OCI-LY3 (cell line): ENCODE measurements around the gene CLDN9.

Experiments
- H2AFZ ChIP-seq: fragments of 200-600, 300-600 bp; shearing (Covaris generic); 2 replicates; pipeline ENCODE4 v1.6.0; 2014; ENCODE audit warnings: antibody characterized with exemption, low read depth, low read length
- H3K27ac ChIP-seq: fragments of 200-600, 300-600 bp; sonication (generic); 2 replicates; pipeline ENCODE4 v1.5.1; 2014; ENCODE audit warnings: mild to moderate bottlenecking, low read length, moderate library complexity, mixed read lengths
- H3K27me3 ChIP-seq: fragments of 200-600, 300-600 bp; sonication (generic); 2 replicates; pipeline ENCODE4 v1.6.1; 2014; ENCODE audit warnings: low read depth, low read length, mixed read lengths
- H3K36me3 ChIP-seq: fragments of 200-600, 300-600 bp; sonication (generic); replicated peaks from 2 replicates; pipeline ENCODE3; 2014; ENCODE audit warnings: low read depth, low read length, mixed read lengths
- H3K4me1 ChIP-seq: fragments of 300-600, 200-600 bp; sonication (generic); 2 replicates; pipeline ENCODE4 v1.6.1; 2014; ENCODE audit warnings: low read length, mixed read lengths
- H3K4me2 ChIP-seq: fragments of 200-600, 300-600 bp; sonication (generic); 2 replicates; pipeline ENCODE4 v1.6.1; 2014; ENCODE audit warnings: low read length, mixed read lengths
- H3K4me3 ChIP-seq: fragments of 300-600, 200-600 bp; sonication (generic); 2 replicates; pipeline ENCODE4 v1.5.1; 2014; ENCODE audit warnings: antibody characterized with exemption, mild to moderate bottlenecking, low read length, moderate library complexity
- H3K79me2 ChIP-seq: fragments of 300-600, 200-600 bp; shearing (Covaris generic); 2 replicates; pipeline ENCODE4 v1.6.1; 2014; ENCODE audit warnings: mild to moderate bottlenecking, low read length, mixed read lengths
- H3K9ac ChIP-seq: fragments of 300-600, 200-600 bp; shearing (Covaris generic); 2 replicates; pipeline ENCODE4 v1.6.0; 2014; ENCODE audit warnings: mild to moderate bottlenecking, low read length, moderate library complexity
- H3K9me3 ChIP-seq: fragments of 200-600, 300-600 bp; shearing (Covaris generic); 2 replicates; pipeline ENCODE4 v1.6.1; 2014; ENCODE audit warnings: low read length, mixed read lengths; ENCODE audit not compliant: insufficient read depth
- H4K20me1 ChIP-seq: fragments of 200-600, 300-600 bp; sonication (generic); 2 replicates; pipeline ENCODE4 v1.6.1; 2016; ENCODE audit warnings: low read length, mixed read lengths; ENCODE audit not compliant: insufficient read depth
- EZH2phosphoT487 ChIP-seq: fragments of 200-600 bp; shearing (Covaris generic); IDR thresholded peaks from 2 replicates; pipeline ENCODE4 v1.6.1; 2018; ENCODE audit warnings: antibody characterized with exemption, mixed run types, low read depth
- TF ChIP-seq, protein P1 (sequence below): fragments of 200-600, 300-600 bp; sonication (generic); IDR thresholded peaks from 2 replicates; pipeline ENCODE4 v1.5.1; 2014; ENCODE audit warnings: antibody characterized with exemption, low read length, low read depth

The CLDN9 gene

DNA sequence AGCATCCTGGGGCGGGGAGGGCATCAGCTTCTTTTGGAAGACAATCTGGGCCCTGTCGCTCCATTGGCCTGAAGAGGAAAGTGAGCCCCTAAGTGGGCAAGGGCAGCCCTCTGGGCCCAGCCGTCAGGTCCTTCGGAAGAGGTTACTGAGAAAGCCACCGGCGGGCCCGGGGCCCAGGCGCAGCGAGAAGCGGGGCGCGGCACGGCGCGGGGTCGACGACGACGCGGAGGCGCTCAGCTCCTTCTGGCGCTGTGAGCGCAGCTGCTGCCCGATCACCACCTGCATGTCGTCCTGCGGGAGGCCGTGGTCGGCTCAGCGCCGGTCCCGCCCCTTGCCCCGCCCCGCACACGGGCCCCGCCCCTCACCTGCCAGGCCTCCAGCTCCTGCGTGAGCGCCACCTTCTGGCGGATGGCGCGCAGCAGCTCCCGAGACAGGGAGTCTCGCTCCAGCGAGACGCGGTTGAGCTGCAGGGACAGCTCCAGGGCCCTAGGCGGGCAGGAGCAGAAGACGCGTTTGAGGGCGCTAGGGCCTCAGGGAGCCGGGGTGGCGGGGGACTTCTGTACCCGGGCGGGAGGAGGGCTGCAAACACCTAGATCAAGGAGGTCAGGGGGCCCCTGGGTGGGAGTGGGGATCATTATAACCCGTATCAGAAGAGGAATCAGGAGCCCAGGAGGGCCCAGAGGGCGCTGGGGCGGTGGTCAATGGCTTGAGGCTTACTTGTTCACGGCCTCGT, 15.4 kb downstream of the CLDN9 start:
- Histone ChIP-seq H2AFZ (no peak overlapping the region), H3K27me3 (no peaks in the 10 kb centered on the region), H3K79me2 (no peaks in the 10 kb centered on the region), H3K36me3 (peaks cover 9% of the 10 kb centered on the region), H4K20me1 (no peaks in the 10 kb centered on the region), H3K27ac (no peak overlapping the region), H3K9ac (no peak overlapping the region), H3K9me3 (no peaks in the 10 kb centered on the region), H3K4me2 (peak overlapping the region; percentile 49), H3K4me3 (0 out of 2 replicates have a peak overlapping the region, but pooled peaks have one; percentile 22), H3K4me1 (peaks cover 19% of the 10 kb centered on the region)
- TF ChIP-seq, protein P1, sequence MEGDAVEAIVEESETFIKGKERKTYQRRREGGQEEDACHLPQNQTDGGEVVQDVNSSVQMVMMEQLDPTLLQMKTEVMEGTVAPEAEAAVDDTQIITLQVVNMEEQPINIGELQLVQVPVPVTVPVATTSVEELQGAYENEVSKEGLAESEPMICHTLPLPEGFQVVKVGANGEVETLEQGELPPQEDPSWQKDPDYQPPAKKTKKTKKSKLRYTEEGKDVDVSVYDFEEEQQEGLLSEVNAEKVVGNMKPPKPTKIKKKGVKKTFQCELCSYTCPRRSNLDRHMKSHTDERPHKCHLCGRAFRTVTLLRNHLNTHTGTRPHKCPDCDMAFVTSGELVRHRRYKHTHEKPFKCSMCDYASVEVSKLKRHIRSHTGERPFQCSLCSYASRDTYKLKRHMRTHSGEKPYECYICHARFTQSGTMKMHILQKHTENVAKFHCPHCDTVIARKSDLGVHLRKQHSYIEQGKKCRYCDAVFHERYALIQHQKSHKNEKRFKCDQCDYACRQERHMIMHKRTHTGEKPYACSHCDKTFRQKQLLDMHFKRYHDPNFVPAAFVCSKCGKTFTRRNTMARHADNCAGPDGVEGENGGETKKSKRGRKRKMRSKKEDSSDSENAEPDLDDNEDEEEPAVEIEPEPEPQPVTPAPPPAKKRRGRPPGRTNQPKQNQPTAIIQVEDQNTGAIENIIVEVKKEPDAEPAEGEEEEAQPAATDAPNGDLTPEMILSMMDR = peak; percentile 60
- no peak for TF ChIP-seq EZH2phosphoT487

DNA sequence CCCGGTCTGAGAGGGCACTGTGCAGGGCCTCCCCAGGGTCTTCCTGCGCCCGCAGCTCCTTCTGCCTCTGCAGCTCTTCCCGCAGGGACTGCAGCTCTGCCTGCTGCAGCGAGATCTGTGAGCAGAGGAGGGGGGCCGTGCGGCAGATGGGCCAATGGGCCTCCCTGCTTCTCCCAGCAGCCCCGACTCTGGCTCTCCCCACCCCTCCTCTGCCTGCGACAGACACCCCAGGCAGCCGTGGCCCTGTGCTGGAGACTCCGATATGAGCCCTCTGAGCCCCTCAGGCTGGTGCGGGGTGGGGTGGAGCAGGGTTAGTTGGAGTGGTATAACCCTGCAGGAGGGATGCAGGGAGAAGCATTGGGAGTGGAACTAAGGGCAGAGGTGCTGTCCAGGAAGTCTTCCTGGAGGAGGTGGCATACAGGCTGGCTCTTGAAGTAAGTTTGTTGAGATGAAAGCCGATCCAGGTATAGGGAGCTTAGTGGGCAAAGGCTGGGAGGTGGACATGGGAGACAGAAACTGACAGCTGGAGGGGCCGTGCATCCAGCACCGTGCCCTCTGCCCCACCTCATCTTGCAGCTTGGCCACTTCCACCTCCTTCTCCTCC, 16.1 kb downstream of the CLDN9 start:
- Histone ChIP-seq H3K27ac (no peak overlapping the region), H4K20me1 (no peaks in the 10 kb centered on the region), H3K79me2 (no peaks in the 10 kb centered on the region), H3K4me3 (no peak overlapping the region), H2AFZ (no peak overlapping the region), H3K36me3 (peaks cover 9% of the 10 kb centered on the region), H3K9me3 (no peaks in the 10 kb centered on the region), H3K4me2 (no peak overlapping the region), H3K27me3 (peaks cover 3% of the 10 kb centered on the region; the same call in 1 of the 2 replicates), H3K9ac (no peak overlapping the region), H3K4me1 (peaks cover 21% of the 10 kb centered on the region)
- no peak for TF ChIP-seq EZH2phosphoT487
- TF ChIP-seq, protein P1 = no peak

DNA sequence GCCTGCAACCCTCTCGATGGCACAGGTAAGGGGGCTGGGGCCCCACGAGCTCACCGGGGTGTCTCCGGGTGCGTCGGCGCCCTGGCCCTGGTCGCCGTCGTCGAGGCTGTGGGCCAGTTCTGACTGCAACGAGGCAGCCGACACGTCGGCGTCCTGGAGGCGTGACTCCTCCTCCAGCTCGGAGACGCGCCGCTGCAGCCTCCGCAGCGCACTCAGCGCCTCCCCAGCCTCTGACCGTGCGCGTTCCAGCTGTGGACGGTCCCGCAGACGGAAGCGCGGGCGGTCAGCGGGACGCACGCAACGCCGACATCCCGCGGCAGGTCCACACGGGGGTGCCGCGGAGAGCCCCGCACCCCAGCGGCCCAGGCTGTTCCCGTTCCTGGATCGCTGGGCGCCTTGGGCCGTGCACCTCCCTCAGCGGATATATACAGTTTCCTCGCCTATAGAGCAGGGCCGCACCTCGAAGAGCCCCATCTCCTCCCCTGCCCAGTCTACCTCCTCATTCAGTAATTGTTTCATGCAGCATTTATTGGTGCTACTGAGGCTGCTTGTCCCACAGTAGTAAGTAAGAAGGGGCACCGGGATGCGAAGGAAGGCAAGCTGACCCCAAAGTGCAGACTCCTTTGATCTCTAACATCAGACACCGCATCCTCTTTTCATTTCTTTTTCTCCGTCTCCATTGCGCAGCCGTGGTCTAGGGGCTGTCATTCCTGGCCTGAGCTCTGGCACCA, 16.9 kb downstream of the CLDN9 start:
- Histone ChIP-seq H3K27ac (no peak overlapping the region), H2AFZ (no peak overlapping the region), H3K4me3 (no peak overlapping the region), H3K9me3 (no peaks in the 10 kb centered on the region), H4K20me1 (no peaks in the 10 kb centered on the region), H3K4me1 (peaks cover 21% of the 10 kb centered on the region), H3K4me2 (no peak overlapping the region), H3K36me3 (peaks cover 9% of the 10 kb centered on the region), H3K9ac (no peak overlapping the region), H3K27me3 (peaks cover 6% of the 10 kb centered on the region), H3K79me2 (no peaks in the 10 kb centered on the region)
- TF ChIP-seq EZH2phosphoT487 = no peak
- TF ChIP-seq, protein P1 = no peak
